H9 (cell line): ENCODE data around the gene MRPL21. TPM values are rescaled to one million over a fixed set of nuclear protein-coding genes. Genes with fewer than 3 reads are reported as not detected.

ENCODE experiments used
- DNase-seq: peaks from one replicate; pipeline ENCODE4 v3.0.0-alpha.2; 2017
- H2AFZ ChIP-seq: one replicate; pipeline ENCODE4 v1.6.1; 2013; ENCODE audit warnings: mild to moderate bottlenecking, low read length, control low read depth, moderate library complexity
- H2AK5ac ChIP-seq: 2 replicates; pipeline ENCODE4 v1.6.1; 2013; ENCODE audit warnings: low read length, control low read depth, mixed read lengths; ENCODE audit not compliant: insufficient read length
- H2BK120ac ChIP-seq: one replicate; pipeline ENCODE4 v1.6.1; 2013; ENCODE audit warnings: low read depth, mild to moderate bottlenecking, low read length, control low read depth, inconsistent platforms; ENCODE audit not compliant: poor library complexity, severe bottlenecking
- H2BK12ac ChIP-seq: 2 replicates; pipeline ENCODE4 v1.6.1; 2013; ENCODE audit warnings: low read length, control low read depth, mixed read lengths, low read depth; ENCODE audit not compliant: insufficient read length
- H2BK15ac ChIP-seq: 2 replicates; pipeline ENCODE4 v1.6.1; 2013; ENCODE audit warnings: low read depth, low read length, control low read depth
- H2BK20ac ChIP-seq: one replicate; pipeline ENCODE4 v1.6.1; 2013; ENCODE audit warnings: low read depth, mild to moderate bottlenecking, low read length, control low read depth, inconsistent platforms; ENCODE audit not compliant: poor library complexity, severe bottlenecking
- H2BK5ac ChIP-seq: 2 replicates; pipeline ENCODE4 v1.6.1; 2013; ENCODE audit warnings: low read length, control low read depth, mixed read lengths; ENCODE audit not compliant: insufficient read length
- H3K14ac ChIP-seq: 2 replicates; pipeline ENCODE4 v1.6.1; 2013; ENCODE audit warnings: low read length, control low read depth; ENCODE audit not compliant: insufficient read depth
- H3K18ac ChIP-seq: 2 replicates; pipeline ENCODE4 v1.6.1; 2013; ENCODE audit warnings: low read depth, mild to moderate bottlenecking, mixed read lengths, low read length, control low read depth; ENCODE audit not compliant: insufficient read length
- H3K23ac ChIP-seq: 2 replicates; pipeline ENCODE4 v1.6.1; 2013; ENCODE audit warnings: low read length, control low read depth, mixed read lengths, low read depth; ENCODE audit not compliant: insufficient read length
- H3K23me2 ChIP-seq: 2 replicates; pipeline ENCODE4 v1.6.1; 2013; ENCODE audit warnings: low read depth, mild to moderate bottlenecking, mixed read lengths, low read length, control low read depth; ENCODE audit not compliant: insufficient read length, poor library complexity, severe bottlenecking
- H3K27ac ChIP-seq: 2 replicates; pipeline ENCODE4 v1.5.1; 2013; ENCODE audit warnings: low read length, control low read depth, mixed read lengths, low read depth; ENCODE audit not compliant: insufficient read length
- H3K27me3 ChIP-seq: 2 replicates; pipeline ENCODE4 v1.6.1; 2013; ENCODE audit warnings: low read length, control low read depth, inconsistent platforms; ENCODE audit not compliant: insufficient read depth
- H3K4ac ChIP-seq: 2 replicates; pipeline ENCODE4 v1.6.1; 2013; ENCODE audit warnings: low read depth, mild to moderate bottlenecking, control low read depth, inconsistent platforms, low read length, moderate library complexity
- H3K4me1 ChIP-seq: 2 replicates; pipeline ENCODE4 v1.6.1; 2013; ENCODE audit warnings: low read length, control low read depth, inconsistent platforms; ENCODE audit not compliant: insufficient read depth
- H3K4me2 ChIP-seq: 2 replicates; pipeline ENCODE4 v1.6.1; 2013; ENCODE audit warnings: low read length, control low read depth, mixed read lengths; ENCODE audit not compliant: insufficient read length, insufficient read depth
- H3K56ac ChIP-seq: 2 replicates; pipeline ENCODE4 v1.6.1; 2013; ENCODE audit warnings: low read depth, mild to moderate bottlenecking, mixed read lengths, low read length, control low read depth; ENCODE audit not compliant: insufficient read length
- H3K79me1 ChIP-seq: 2 replicates; pipeline ENCODE4 v1.6.1; 2013; ENCODE audit warnings: low read depth, mild to moderate bottlenecking, moderate library complexity, low read length, control low read depth, inconsistent platforms; ENCODE audit not compliant: insufficient read depth, poor library complexity, severe bottlenecking
- H3K79me2 ChIP-seq: 2 replicates; pipeline ENCODE4 v1.6.1; 2013; ENCODE audit warnings: low read length, control low read depth, inconsistent platforms; ENCODE audit not compliant: insufficient read depth
- H3K9ac ChIP-seq: 2 replicates; pipeline ENCODE4 v1.6.1; 2013; ENCODE audit warnings: low read length, control low read depth, mixed read lengths; ENCODE audit not compliant: insufficient read length; ENCODE audit errors: extremely low read depth
- H3K9me3 ChIP-seq: one replicate; pipeline ENCODE4 v1.6.1; 2013; ENCODE audit warnings: low read depth, low read length, inconsistent platforms; ENCODE audit not compliant: control insufficient read depth
- H3T11ph ChIP-seq: one replicate; pipeline ENCODE4 v1.6.1; 2013; ENCODE audit warnings: mild to moderate bottlenecking, low read length, control low read depth, inconsistent platforms
- H4K20me1 ChIP-seq: one replicate; pipeline ENCODE4 v1.6.1; 2013; ENCODE audit not compliant: control insufficient read depth, insufficient read length, insufficient read depth
- H4K5ac ChIP-seq: 2 replicates; pipeline ENCODE4 v1.6.1; 2013; ENCODE audit warnings: low read depth, mild to moderate bottlenecking, mixed read lengths, low read length, control low read depth; ENCODE audit not compliant: insufficient read length
- H4K8ac ChIP-seq: replicated peaks from 2 replicates; pipeline ENCODE4 v1.6.1; 2013; ENCODE audit warnings: low read length, control low read depth, mixed read lengths, low read depth; ENCODE audit not compliant: insufficient read length
- H4K91ac ChIP-seq: 2 replicates; pipeline ENCODE4 v1.6.1; 2013; ENCODE audit warnings: low read depth, mild to moderate bottlenecking, moderate library complexity, mixed read lengths, low read length, control low read depth; ENCODE audit not compliant: insufficient read length
- H3K27ac Mint-ChIP-seq, 3 experiments: 2 replicates in 2 of 3; 3 replicates in 1 of 3; pipeline ENCODE4 v1.8.0; 2020 to 2021; ENCODE audit warnings: mixed read lengths in 3 of 3, mild to moderate bottlenecking in 1 of 3, moderate library complexity in 1 of 3
- H3K27me3 Mint-ChIP-seq: 2 replicates; pipeline ENCODE4 v1.8.0; 2021; ENCODE audit warnings: low read depth, mild to moderate bottlenecking, moderate library complexity, mixed read lengths
- H3K36me3 Mint-ChIP-seq, 3 experiments: 2 replicates in 2 of 3; 3 replicates in 1 of 3; pipeline ENCODE4 v1.8.0; 2020 to 2021; ENCODE audit warnings: low read depth in 3 of 3, mixed read lengths in 3 of 3; ENCODE audit not compliant: insufficient read depth in 1 of 3
- H3K4me1 Mint-ChIP-seq, 2 experiments: 2 replicates each; pipeline ENCODE4 v1.8.0; 2020; ENCODE audit warnings: mixed read lengths in 2 of 2
- H3K4me3 Mint-ChIP-seq, 2 experiments: 2 replicates in 1 of 2; 3 replicates in 1 of 2; pipeline ENCODE4 v1.8.0; 2020 to 2021; ENCODE audit warnings: mild to moderate bottlenecking in 2 of 2, mixed read lengths in 2 of 2, moderate library complexity in 1 of 2
- H3K9me3 Mint-ChIP-seq, 2 experiments: 2 replicates in 1 of 2; 3 replicates in 1 of 2; pipeline ENCODE4 v1.8.0; 2020; ENCODE audit warnings: mild to moderate bottlenecking in 2 of 2, mixed read lengths in 2 of 2, moderate library complexity in 1 of 2
- WGBS: extraction: QIAGEN DNeasy Blood & Tissue Kit; methylation state at CpG from one replicate; pipeline ENCODE4 v1.1.7; 2013; ENCODE audit warnings: missing lambda C conversion rate, low lambda C conversion rate, mixed read lengths; ENCODE audit not compliant: insufficient read length; ENCODE audit errors: extremely low coverage; 5-methylcytosine and 5-hydroxymethylcytosine counted together
- total RNA-seq: library from RNA; stranded (reverse); gene quantifications from 2 replicates; pipeline ENCODE4 v1.2.1, GENCODE V29; 2021
- TF ChIP-seq, protein P1 (sequence below): fragments of 200-600 bp; sonication (generic); conservative IDR thresholded peaks from 3 replicates; pipeline ENCODE4 v1.8.0; 2021; ENCODE audit warnings: antibody characterized with exemption, mild to moderate bottlenecking

MRPL21 gene
- total RNA-seq, 1 experiment from 2014 or later = 91.5 TPM

DNA sequence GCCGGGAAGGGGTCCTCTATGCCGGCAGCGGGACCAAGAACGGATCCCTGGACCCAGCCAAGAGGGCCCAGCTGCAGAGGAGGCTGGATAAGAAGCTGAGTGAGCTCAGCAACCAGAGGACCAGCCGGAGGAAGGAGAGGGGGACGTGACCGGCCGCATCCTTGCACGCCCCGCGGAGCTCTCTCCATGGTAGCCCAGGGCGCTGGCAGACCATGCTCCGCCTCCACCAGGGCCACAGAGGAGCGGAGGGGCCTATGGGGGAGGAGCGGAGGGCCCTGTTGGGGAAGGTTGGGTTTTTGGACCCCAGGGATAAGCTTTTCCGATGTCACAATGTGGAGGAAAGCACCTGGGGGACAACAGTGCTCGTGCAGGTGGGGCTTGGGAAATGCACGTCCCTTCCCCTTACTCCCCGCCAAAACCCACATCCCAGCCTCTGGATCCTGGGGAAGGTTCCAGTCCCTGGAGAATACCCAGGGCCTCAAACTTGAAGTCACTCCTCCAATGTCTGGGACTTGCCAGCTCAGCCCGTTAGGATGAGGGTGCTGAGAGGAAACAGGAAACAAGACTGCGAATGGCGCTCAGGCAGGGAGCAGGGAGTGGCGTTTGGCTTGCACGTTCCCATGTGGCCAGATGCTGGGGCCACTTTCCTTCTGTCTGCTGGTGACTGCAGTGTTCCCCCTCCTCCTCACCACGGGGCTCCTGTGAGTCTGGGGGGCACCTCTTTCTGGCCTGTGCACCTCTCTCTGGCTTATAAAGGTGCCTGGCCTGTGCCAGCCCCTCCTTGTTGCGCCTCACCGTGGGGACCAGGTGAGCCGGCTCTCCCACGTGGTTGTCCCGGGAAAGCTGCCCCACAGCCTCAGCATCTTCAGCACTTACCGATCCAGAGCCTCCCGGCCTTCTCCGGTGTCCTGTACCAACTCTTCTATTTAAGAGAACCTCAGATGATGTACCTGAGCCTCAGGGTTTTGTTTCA is 36.2 kb upstream of the MRPL21 start:
- no peaks in the 10 kb centered on the region for H3K27me3 ChIP-seq
- H3K27ac ChIP-seq = no peak overlapping the region
- Mint-ChIP-seq H3K27me3 (no peaks in the 10 kb centered on the region), H3K27ac (no peak overlapping the region), H3K4me1 (no peaks in the 10 kb centered on the region), H3K9me3 (no peaks in the 10 kb centered on the region), H3K36me3 (peaks cover 2 to 40% (median 29%) of the 10 kb centered on the region in 3 experiments; a peak in 6 of 7 replicates), H3K4me3 (no peak overlapping the region)
- no peak overlapping the region for H2BK20ac ChIP-seq
- no peak overlapping the region for H4K8ac ChIP-seq
- H2BK15ac ChIP-seq = no peak overlapping the region
- H4K5ac ChIP-seq = no peak overlapping the region
- no peak overlapping the region for H3K23ac ChIP-seq
- H3K79me1 ChIP-seq = no peaks in the 10 kb centered on the region
- no peak overlapping the region for H2AFZ ChIP-seq
- no peaks in the 10 kb centered on the region for H3K4me1 ChIP-seq
- H3K18ac ChIP-seq = no peak overlapping the region
- H2BK5ac ChIP-seq = no peak overlapping the region
- no peak overlapping the region for H2AK5ac ChIP-seq
- WGBS = no CpG with 5 or more reads among the region's 33 CpGs
- no peaks in the 10 kb centered on the region for H4K20me1 ChIP-seq
- H3K9ac ChIP-seq = no peak overlapping the region
- no peak overlapping the region for H3K4ac ChIP-seq
- H3K4me2 ChIP-seq = no peak overlapping the region
- H3K79me2 ChIP-seq = no peaks in the 10 kb centered on the region
- H3K14ac ChIP-seq = no peak overlapping the region
- H3K56ac ChIP-seq = no peak overlapping the region
- H3T11ph ChIP-seq = no peak overlapping the region
- no peak overlapping the region for H2BK120ac ChIP-seq
- H3K9me3 ChIP-seq = no peaks in the 10 kb centered on the region
- TF ChIP-seq, protein P1, sequence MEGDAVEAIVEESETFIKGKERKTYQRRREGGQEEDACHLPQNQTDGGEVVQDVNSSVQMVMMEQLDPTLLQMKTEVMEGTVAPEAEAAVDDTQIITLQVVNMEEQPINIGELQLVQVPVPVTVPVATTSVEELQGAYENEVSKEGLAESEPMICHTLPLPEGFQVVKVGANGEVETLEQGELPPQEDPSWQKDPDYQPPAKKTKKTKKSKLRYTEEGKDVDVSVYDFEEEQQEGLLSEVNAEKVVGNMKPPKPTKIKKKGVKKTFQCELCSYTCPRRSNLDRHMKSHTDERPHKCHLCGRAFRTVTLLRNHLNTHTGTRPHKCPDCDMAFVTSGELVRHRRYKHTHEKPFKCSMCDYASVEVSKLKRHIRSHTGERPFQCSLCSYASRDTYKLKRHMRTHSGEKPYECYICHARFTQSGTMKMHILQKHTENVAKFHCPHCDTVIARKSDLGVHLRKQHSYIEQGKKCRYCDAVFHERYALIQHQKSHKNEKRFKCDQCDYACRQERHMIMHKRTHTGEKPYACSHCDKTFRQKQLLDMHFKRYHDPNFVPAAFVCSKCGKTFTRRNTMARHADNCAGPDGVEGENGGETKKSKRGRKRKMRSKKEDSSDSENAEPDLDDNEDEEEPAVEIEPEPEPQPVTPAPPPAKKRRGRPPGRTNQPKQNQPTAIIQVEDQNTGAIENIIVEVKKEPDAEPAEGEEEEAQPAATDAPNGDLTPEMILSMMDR = no peak
- no peak overlapping the region for H4K91ac ChIP-seq
- no peaks in the 10 kb centered on the region for H3K23me2 ChIP-seq
- no peak for DNase-seq
- no peak overlapping the region for H2BK12ac ChIP-seq
